DMS53 treated with DMSO at 0.1 percent for 48 hours (cell line): Measurements from ENCODE around the gene OTULIN.

Experiments used
- DNase-seq: peaks from one replicate; lab custom pipeline; 2025; ENCODE audit not compliant: unreplicated experiment; lab: John Stamatoyannopoulos, UW

The OTULIN gene

DNA sequence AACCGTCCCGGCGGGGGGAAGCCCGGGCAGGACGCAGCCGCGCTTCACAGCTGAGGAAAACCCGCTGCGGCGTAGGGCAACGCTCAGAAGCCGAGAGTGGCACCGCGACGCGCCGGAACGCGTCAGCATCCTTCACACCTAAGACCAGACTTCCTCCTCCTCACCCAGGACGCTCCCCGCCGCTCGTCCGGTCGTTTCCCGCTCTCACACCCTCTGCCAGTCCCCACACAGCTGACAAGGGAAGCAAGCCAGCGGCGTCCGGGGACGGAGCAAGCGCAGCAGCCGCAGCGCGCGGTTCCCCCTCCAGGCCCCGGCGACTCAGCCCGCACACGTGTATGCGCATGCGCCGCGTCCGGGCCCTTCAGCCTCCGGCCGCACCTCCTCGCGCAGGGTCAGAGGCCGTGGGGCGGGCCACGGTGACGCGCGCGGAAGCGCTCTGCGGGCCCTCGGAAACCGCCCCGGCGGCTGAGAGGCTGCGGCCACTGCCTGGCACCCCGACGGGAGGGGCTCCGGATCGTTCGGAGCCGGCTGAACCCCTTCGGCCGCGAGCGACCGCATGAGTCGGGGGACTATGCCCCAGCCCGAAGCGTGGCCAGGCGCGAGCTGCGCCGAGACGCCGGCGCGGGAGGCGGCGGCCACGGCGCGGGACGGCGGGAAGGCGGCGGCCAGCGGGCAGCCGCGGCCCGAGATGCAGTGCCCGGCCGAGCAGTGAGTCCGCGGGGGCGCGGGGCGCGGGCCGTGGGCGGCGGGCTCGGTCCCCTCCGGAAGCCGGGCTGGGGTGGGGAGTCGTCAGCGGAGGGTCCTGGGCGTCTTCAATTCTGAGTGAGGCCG, at the start of gene OTULIN:
Gene OTULIN (plus strand): TSS at position 449 of the 831 bp plus-strand sequence. CDS start 108 bp downstream, at position 557.
- peak; percentile 94 for DNase-seq

DNA sequence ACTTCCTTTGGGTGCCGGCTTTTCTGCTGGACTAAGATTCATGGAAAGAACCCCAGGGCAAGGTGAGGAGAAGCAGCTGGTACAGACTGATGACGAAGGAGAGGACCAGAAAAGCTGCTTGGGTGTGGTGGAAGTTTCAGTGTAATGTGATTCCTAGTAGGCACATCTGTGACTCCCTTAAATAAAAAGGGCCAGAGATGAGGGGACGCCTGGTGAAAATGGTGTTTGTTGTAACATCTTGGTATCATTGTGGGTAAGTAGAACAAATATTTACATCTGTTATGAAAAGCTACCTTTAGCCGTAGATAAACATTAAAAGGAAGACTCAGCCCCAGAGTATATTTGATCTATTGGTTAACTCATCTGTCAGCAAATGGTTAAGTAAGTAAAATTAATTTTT, 49.2 kb upstream of the OTULIN start:
- peak; percentile 99 for DNase-seq

DNA sequence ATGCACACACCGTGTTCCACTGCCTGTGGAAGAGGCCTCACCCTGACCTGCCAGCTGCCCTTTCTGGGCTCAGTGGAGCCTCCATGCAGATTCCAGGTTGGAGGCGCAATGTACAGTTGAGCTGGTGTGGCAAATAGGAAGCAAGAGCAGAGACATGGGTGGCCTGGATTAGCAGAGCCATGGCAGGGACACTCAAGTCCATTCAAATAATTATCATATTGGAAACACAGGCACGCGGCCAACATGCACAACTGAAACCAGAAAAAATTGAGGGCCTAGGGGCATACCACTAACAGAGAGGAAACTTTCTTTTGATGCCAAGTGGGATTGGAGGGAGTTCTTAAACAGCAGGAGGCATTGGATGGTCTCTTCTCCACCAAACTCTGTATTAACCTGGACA, 47.1 kb upstream of the OTULIN start:
- DNase-seq: no peak

DNA sequence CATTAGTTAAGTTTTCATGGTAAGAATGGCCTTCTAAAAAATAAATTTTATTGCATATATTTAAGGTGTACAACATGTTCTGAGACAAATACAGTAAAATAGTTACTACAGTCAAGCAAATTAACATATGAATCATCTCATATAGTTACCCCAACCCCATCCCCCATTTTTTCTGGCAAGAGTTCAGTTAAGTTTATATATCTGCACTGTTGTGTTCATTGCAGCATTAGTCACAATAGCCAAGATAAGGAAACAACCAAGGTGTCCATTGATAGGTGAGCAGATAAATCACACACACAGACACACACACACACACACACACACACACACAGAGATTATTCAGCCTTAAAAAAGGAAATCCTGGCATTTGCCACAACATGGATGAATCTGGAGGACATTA, 37.2 kb upstream of the OTULIN start:
- no peak for DNase-seq

DNA sequence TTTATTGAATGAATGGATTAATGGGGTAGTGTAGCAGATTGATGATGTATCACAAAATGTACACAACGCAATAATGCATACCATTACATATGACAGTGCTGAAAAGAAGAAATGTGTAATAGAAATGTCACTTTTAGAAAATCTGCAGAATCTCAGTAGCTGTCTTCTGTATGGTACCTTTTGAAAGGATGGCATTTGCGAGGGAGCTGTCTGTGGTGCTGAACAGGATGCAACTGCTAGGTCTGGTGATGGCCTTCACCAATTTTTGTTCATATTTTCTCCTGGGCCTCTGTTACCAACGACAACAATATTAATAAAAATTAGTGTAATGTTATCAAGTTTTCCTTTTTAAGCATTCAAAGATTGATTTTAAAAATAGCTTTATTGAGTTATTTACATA, 36.2 kb upstream of the OTULIN start:
- no peak for DNase-seq

DNA sequence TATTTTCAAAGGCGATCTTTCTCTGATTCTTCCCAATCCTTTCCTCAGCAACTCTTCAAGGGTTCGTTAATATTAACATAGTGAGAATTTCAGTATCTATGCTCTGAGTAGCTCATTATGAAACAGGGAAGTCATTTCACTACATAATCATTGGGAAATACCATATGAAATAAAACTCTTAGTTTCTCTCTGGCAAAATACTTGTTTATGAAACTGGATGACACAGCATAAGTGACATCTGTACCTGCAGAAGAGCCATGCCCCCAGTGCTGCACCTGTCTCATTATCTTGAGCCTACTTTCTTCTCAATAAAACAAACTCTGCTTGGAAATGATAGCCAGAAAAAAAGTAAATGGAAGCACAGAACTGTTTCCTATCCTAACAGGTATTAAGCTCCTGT, 33.8 kb upstream of the OTULIN start:
- DNase-seq: no peak

DNA sequence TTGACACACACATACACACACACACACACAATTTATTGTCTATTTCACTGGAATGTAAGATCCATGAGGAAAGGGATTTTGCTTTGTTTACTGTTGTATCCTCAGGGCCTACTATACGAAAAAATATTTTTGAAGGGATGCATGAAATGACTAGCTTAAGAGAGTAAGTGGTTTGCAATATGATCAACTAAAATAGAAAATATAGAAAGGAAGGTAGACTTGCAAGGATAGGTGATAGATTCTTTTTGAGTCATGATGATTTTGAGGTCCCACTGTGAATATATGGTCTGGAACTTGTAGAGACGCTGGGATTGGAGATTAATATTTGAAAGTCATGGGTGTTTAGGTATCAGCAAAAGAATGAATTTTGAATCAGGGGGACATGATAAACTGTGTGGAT, 28.9 kb upstream of the OTULIN start:
- no peak for DNase-seq

DNA sequence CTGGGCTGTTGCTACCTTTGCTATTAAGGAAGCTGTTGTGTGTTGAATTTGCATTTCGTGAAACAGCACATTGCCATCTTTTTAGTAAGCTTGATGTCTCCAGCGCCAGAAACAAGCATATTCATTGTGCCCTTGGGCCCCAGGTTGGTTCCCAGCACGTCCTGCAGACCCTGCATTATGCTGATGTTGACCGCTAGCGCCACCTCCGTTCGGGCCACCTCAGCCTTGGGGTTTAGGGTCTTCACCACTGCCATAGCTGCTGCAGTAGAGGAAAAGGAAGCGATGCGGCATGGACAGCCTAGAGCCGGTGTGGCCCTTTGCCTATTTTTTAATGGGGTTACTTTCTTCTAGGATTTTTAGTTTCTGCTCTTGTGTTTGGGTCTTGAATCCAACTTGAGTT, 23.8 kb upstream of the OTULIN start:
- DNase-seq: no peak

DNA sequence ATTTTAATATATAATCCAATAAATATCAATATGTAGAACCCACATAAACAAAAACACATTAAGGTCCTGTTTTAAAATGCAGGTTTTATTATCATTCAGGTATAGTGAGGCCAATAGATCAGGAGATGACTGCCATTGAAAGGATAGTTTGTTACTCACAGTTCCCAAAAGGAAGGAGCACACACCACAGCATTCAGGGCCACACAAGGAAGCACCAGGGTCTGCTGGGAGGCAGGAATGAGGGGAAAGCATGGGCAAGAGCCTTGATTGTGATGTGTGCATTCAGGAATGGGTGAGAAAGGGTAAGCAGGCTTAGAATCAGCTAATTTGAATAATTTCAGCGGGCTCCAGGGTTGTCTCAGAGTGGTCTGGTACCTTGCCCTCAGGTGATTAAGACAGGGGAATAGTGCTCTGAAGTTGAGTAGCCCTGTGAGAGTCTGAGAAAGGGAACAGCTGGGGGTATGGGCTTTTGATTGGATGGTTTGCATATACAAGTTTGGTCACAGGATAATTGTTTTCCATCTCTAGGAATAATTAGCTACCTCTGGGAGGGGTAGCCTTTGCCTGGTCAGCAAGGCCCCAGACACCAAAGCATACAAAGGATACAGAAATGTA, 19.8 kb upstream of the OTULIN start:
- DNase-seq: no peak

DNA sequence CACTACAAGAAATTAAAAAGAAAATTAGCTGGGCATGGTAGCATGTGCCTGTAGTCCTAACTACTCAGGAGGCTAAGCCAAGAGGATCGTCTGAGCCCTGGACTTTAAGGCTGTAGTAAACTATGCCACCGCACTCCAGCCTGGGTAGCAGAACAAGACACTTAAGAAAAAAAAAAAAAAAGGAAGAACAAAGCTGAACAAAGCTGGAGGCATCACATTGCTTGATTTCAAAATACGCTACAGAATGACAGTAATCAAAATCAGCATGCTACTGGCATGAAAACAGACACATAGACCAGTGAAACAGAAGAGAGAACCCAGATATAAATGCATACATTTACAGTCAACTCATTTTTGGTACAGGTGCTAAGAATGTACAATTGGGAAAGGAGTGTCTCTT, 14.5 kb upstream of the OTULIN start:
- no peak for DNase-seq

DNA sequence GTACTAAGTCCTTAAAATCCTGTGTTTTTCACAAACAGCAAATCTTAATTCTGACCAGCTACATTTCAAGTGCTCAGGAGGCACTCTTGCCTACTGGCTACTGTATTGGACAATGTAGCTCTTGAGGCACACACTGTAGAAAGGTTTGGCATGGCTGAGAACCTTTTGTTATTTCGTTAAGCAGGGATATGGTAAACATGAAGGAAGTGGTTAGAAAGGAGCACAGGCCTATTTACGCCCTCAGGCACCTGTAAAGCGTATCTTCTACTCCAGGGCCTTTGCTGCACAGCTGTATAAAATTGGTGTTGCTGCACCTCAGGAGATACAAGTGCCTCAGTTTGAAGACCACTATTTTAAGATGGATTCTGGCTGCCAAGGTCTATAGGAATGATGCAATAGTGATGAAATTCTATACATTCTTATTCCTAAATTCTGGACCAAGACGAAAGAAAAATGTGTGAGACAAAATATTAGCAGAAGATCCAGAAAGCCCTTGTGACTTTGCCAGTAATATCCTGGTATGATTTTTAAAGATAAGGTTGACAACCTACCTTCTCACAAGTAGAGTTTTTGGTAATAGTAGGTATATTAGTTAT, 9.3 kb upstream of the OTULIN start:
- DNase-seq: no peak

DNA sequence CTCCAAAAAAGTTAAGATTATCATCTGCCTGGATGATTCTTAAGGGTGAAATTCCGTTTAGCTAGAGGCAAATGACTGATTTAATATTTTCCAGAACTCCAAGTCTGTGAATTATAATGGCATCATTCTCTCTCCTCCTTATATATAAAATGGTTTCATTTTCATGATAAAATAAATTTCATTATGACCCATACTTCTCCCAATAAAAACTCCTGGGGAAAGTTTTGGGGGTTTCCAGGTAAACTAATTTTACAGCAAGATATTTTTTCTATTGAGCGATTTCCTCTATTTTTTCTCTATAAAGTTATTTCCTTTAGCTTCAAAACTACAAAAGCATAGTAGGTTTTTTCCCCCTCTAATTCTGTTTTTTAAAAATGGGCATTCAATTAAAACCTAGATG, 7.6 kb upstream of the OTULIN start:
- DNase-seq: no peak

DNA sequence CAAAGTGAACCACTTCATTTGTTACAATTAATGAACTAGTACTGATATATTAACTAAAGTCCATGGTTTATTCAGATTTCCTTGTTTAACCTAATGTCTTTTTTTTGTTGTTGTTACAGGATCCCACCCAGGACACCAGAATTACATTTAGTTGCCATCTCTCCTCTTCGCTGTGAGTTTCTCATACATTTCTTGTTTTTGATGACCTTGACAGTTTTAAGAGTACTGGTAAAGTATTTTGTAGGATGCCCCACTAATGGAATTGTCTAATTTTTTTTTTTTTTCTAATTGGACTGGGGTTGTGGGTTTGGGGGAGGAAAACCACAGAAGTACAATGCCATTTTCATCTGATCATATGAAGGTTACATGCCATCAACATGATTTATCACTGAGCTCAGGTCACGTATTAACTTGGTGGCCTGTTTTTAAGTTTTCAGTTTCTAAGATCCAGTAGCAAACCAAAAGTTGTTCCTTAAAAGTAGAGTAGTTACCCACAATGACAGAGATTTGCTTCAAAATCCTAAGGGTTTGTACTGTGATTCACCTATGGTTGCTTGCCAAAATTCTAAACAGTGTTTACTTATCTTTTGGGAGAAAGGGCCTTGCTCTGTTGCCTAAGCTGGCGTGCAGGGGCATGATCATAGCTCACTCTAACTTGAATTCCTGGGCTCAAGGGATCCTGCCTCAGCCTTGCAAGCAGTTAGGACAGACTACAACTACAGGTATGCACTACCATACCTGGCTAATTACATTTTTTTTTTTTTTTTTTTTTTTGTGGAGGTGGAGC, 4.5 kb upstream of the OTULIN start:
- DNase-seq: no peak

DNA sequence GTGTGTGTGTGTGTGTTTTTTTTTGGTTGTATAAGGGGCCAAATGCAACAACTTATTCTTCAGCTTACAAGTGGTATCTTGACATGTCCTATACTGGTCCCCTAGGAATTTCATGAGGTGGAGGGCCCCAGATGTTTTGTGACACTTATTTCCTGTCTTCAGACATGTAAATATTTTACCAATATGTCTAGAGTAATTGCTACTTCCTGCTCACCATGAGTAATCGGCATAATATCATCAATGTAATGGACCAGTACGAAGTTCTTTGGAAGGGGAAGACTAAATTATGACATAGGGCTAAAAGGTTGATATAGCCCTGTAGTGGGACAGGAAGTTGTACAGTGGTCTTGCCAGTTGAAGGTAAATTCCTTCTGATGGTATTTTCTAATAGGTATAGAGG, 3.7 kb upstream of the OTULIN start:
- DNase-seq: no peak

DNA sequence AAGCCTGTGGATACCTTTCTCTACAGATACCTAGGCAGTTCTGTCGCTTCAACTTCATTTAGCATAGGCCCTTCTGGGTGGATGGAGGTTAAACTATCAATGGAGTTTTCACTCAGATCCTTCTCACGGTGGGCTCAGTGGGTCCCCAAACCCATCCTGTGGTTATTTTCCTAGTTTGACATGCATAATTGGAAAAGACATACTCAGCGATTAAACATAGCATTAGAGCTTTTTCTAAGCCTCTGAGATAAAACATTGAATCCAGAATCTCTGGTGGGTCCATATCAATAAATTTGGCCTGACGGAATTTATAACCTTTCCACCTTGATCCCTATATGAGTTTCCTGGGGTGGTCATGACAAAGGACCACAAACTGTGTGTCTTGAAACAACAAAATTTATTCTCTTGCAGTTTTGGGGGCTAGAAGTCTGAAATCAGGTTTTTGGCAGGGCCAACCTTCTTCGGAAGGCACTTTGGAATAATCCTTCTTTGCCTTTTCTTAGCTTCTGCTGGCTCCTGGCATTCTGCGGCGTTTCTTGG, 1.7 kb upstream of the OTULIN start:
- DNase-seq: no peak

DNA sequence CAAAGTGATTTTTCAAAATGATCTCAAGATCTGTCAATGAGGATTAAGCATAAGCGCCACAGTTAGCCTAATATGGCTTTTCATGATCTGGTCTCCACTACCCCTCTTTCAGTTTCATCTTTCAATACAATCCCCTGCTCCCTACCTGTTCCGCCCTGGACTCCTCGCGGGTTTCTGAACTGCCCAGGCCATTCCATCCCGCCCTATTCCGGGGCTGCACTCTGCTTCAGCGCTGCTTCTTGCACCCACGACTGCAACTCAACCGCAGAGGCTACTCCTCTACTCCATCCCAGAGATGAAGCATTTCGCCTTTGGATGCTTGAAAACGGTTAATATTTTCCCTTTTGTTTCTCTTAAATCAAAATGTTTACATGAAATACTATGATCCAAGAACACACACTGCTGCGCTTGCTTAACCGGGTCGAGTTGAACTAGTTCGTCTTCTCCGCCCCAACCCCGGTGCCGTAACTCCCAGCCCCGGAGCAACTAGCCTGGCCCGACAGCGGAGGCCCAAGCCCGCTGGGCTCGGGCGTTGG, 716 bp upstream of the OTULIN start:
- DNase-seq: peak; percentile 70

DNA sequence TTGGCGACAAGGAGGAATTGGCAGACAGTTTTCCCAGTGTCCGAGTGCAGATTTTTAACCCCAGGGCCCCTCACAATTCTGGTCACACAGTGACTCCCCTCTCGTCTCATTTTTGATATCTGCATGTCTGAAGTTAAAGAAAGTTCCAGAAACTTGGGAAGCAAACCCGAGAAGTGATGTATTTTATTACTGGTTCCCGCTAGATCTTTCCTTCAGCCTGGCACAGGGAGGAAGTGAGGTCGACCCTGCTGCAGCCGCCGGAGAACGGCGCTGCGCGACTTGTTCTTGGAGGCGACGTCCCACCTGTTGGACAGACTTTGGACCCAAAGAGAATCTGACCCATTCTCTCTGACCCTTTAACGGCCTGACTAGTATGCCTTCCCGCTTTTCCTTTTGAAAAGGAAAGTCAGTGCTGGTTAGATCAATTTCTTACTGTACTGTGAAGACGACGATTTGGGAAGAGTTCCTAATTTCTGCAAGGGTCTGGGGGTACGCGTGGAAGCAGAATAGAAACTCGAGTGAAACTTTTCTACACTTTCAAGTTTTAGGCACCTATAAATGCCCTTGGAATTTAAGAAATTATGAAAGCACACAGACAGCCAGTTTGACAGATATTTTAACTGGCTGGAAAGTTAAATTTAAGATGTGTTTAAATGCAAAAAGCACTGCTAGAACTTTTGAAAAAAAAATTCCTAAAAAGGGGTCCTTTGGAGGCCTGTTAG, 744 bp downstream of the OTULIN start:
- peak; percentile 37 for DNase-seq

DNA sequence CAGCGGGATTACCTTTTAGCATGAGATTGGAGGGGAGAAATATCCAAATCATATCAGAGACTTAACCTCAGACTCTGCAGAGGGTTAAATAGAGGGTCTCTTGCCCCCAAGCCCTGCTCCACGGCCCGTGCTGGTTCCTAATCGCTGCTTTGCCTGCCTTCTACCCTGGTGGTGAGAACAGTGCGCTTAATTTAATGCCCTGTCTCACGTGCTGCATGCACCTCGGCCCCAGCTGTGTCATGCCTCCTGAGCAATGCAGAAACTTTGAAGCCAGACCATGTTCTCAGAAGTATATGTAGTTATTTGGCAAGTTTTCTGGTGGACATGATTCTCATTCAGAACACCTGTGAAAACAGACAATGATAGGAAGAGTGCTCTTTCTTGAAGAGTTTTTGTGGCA, 1.4 kb downstream of the OTULIN start:
- DNase-seq: no peak

DNA sequence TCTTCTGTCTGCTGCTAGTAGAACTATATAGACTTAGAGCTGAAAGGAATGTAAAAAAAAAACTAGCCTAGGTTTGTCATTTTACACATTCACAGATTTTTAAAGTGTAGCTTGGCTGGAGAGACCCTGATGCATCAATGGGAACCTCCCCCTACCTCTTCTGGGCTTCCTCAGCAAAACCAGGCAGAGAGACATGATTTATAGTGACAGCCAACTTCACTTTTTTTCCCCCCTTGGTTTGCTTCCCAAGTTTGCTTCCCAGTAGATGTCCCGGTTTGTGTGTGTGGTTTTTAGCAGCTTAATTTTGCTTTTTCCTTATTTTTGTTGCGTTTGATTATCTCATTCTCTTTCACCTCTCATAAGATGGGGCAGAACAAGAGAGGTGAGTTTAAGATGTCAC, 1.8 kb downstream of the OTULIN start:
- DNase-seq: no peak

DNA sequence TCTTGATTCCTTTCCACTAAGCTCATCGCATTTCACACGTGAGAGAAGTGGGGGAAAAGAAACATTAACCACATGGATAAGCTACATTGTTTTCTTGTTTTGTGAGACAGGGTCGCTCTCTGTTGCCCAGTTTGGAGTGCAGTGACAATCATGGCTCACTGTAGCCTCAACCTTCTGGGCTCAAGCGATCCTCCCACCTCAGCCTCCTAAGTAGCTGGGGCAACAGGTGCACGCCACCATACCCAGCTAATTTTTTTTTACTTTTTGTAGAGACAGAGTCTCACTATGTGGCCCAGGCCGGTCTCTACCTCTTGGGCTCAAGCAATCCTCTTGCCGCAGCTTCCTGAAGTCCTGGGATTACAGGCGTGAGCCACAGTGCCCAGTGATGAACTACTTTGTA, 2.8 kb downstream of the OTULIN start:
- DNase-seq: no peak
